DND-41 (cell line): Measurements from ENCODE around the gene RAVER2.

Source experiments
- ATAC-seq: fragments of 200-7000 bp; cut with Tn5 transposase; 3 replicates; pipeline ENCODE4 v1.9.1; 2021; ENCODE audit warnings: low read depth; ENCODE audit not compliant: insufficient read depth
- DNase-seq: peaks from one replicate; pipeline ENCODE4 v3.0.0-alpha.2; 2020
- H2AFZ ChIP-seq: 2 replicates; pipeline ENCODE4 v1.6.0; 2012; ENCODE audit warnings: low read depth, low read length
- H3K27ac ChIP-seq: 2 replicates; pipeline ENCODE4 v1.5.1; 2012; ENCODE audit warnings: low read length, inconsistent platforms
- H3K27me3 ChIP-seq: fragments of 200-600 bp; sonication (generic); 2 replicates; pipeline ENCODE4 v1.6.0; 2012; ENCODE audit warnings: low read length, mild to moderate bottlenecking, inconsistent platforms; ENCODE audit not compliant: insufficient read depth, poor library complexity
- H3K36me3 ChIP-seq: 2 replicates; pipeline ENCODE4 v1.5.1; 2012; ENCODE audit warnings: low read length, inconsistent platforms; ENCODE audit not compliant: insufficient read depth
- H3K4me1 ChIP-seq: 2 replicates; pipeline ENCODE4 v1.5.1; 2012; ENCODE audit warnings: mild to moderate bottlenecking, low read length; ENCODE audit not compliant: insufficient read depth
- H3K4me2 ChIP-seq: 2 replicates; pipeline ENCODE4 v1.6.0; 2012; ENCODE audit warnings: mild to moderate bottlenecking, moderate library complexity, low read length, inconsistent platforms; ENCODE audit not compliant: insufficient read depth
- H3K4me3 ChIP-seq, 2 experiments: fragments of 200-600 bp in 1 of 2; shearing (Covaris generic) in 1 of 2; 2 replicates each; pipeline ENCODE4 v1.5.1; 2012 to 2016; ENCODE audit warnings: inconsistent platforms in 2 of 2, low read length in 2 of 2, mild to moderate bottlenecking in 2 of 2, low read depth in 1 of 2, moderate library complexity in 1 of 2
- H3K79me2 ChIP-seq: 2 replicates; pipeline ENCODE4 v1.6.0; 2012; ENCODE audit warnings: low read length, inconsistent platforms; ENCODE audit not compliant: insufficient read depth
- H3K9ac ChIP-seq: 2 replicates; pipeline ENCODE4 v1.6.0; 2012; ENCODE audit warnings: low read depth, mild to moderate bottlenecking, inconsistent platforms, low read length, moderate library complexity
- H3K9me3 ChIP-seq: 2 replicates; pipeline ENCODE4 v1.5.1; 2012; ENCODE audit warnings: low read length, moderate library complexity, mild to moderate bottlenecking, inconsistent platforms; ENCODE audit not compliant: insufficient read depth, severe bottlenecking
- H4K20me1 ChIP-seq: 2 replicates; pipeline ENCODE4 v1.6.0; 2012; ENCODE audit warnings: low read length; ENCODE audit not compliant: insufficient read depth
- EZH2 ChIP-seq: IDR thresholded peaks from 3 replicates; pipeline ENCODE4 v1.6.1; 2012; ENCODE audit warnings: borderline replicate concordance, low read depth, mild to moderate bottlenecking, moderate library complexity, low read length, inconsistent platforms; ENCODE audit not compliant: severe bottlenecking
- TF ChIP-seq, protein P1 (sequence below): IDR thresholded peaks from 2 replicates; pipeline ENCODE4 v1.5.1; 2012; ENCODE audit warnings: borderline replicate concordance, low read length, moderate library complexity, mild to moderate bottlenecking; ENCODE audit not compliant: poor library complexity, severe bottlenecking; ENCODE audit errors: extremely low read depth

RAVER2 gene

DNA sequence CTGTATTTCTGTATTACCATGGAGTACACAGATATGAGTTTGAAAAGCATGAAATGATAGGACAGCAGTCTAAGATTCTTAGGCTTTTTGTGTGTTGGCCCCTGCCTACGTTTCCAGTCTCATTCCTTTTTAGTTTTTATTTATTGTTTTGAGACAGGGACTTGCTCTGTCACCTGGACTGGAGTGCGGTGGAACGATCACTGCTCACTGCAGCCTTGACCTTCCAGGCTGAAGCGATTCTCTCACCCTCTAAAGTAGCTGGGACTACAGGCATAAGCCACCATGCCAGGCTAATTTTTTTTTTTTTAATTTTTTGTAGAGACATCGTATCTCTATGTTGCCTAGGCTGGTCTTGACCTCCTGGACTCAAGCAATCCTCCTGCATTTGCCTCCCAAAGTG, 3.8 kb downstream of the RAVER2 start:
- DNase-seq: no peak
- Histone ChIP-seq H3K4me2 (no peak overlapping the region), H4K20me1 (no peaks in the 10 kb centered on the region), H3K9ac (no peak overlapping the region), H3K4me1 (peaks cover 20% of the 10 kb centered on the region), H3K9me3 (no peaks in the 10 kb centered on the region), H3K27ac (no peak overlapping the region), H3K36me3 (no peaks in the 10 kb centered on the region), H3K4me3 (no peak overlapping the region), H3K27me3 (no peaks in the 10 kb centered on the region), H3K79me2 (0 out of 2 replicates have a peak, but pooled peaks cover 2% of the 10 kb centered on the region), H2AFZ (no peak overlapping the region)
- TF ChIP-seq, protein P1, sequence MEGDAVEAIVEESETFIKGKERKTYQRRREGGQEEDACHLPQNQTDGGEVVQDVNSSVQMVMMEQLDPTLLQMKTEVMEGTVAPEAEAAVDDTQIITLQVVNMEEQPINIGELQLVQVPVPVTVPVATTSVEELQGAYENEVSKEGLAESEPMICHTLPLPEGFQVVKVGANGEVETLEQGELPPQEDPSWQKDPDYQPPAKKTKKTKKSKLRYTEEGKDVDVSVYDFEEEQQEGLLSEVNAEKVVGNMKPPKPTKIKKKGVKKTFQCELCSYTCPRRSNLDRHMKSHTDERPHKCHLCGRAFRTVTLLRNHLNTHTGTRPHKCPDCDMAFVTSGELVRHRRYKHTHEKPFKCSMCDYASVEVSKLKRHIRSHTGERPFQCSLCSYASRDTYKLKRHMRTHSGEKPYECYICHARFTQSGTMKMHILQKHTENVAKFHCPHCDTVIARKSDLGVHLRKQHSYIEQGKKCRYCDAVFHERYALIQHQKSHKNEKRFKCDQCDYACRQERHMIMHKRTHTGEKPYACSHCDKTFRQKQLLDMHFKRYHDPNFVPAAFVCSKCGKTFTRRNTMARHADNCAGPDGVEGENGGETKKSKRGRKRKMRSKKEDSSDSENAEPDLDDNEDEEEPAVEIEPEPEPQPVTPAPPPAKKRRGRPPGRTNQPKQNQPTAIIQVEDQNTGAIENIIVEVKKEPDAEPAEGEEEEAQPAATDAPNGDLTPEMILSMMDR: no peak
- no peak for TF ChIP-seq EZH2
- no peak for ATAC-seq

GRCh38 chr1:64750092-64750491, 5.2 kb downstream of the RAVER2 start:
- TF ChIP-seq, protein P1: no peak
- TF ChIP-seq EZH2: no peak
- peaks cover 11% of the 10 kb centered on the region for H3K4me1 ChIP-seq
- H3K79me2 ChIP-seq: 0 out of 2 replicates have a peak, but pooled peaks cover 2% of the 10 kb centered on the region
- no peak overlapping the region for H3K4me3 ChIP-seq
- no peaks in the 10 kb centered on the region for H3K27me3 ChIP-seq
- H3K36me3 ChIP-seq: no peaks in the 10 kb centered on the region
- H4K20me1 ChIP-seq: no peaks in the 10 kb centered on the region
- H3K27ac ChIP-seq: no peak overlapping the region
- no peak overlapping the region for H3K4me2 ChIP-seq
- ATAC-seq (no peak), DNase-seq (no peak)
- no peak overlapping the region for H2AFZ ChIP-seq
- no peak overlapping the region for H3K9ac ChIP-seq
- H3K9me3 ChIP-seq: no peaks in the 10 kb centered on the region

GRCh38 chr1:64750875-64751274, 6.0 kb downstream of the RAVER2 start:
- Histone ChIP-seq H3K9me3 (no peaks in the 10 kb centered on the region), H3K4me1 (peaks cover 5% of the 10 kb centered on the region), H3K27me3 (no peaks in the 10 kb centered on the region), H3K79me2 (no peaks in the 10 kb centered on the region), H3K9ac (no peak overlapping the region), H3K36me3 (no peaks in the 10 kb centered on the region), H4K20me1 (no peaks in the 10 kb centered on the region), H2AFZ (no peak overlapping the region), H3K4me2 (no peak overlapping the region), H3K27ac (no peak overlapping the region), H3K4me3 (no peak overlapping the region)
- DNase-seq (no peak), ATAC-seq (no peak)
- TF ChIP-seq, protein P1: no peak
- TF ChIP-seq EZH2: no peak

DNA sequence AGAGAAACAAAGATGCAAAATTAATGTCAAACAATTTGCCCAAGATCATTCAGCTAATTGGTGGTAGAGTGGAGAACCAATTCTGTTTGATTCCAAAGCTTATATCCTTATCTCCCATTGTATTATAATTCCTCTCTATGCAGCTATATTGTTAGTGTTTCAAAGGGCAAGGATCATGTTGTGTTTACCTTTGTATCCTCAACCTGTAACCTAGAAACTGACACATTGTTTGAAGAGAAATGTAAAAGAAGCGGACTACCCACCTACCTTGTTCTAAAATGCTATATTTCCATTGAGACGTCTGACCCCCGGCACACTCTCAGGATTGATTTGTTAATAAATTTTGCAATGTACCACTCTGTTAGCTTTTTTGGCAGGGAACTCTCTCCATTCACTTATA, 9.3 kb downstream of the RAVER2 start:
- peaks cover 8% of the 10 kb centered on the region for H3K9me3 ChIP-seq
- H3K36me3 ChIP-seq: no peaks in the 10 kb centered on the region
- ATAC-seq (no peak), DNase-seq (no peak)
- H2AFZ ChIP-seq: no peak overlapping the region
- H3K4me1 ChIP-seq: no peaks in the 10 kb centered on the region
- no peak overlapping the region for H3K9ac ChIP-seq
- H3K79me2 ChIP-seq: no peaks in the 10 kb centered on the region
- no peak overlapping the region for H3K4me2 ChIP-seq
- no peaks in the 10 kb centered on the region for H4K20me1 ChIP-seq
- H3K4me3 ChIP-seq: no peak overlapping the region
- no peak overlapping the region for H3K27ac ChIP-seq
- no peak for TF ChIP-seq EZH2
- TF ChIP-seq, protein P1: no peak
- H3K27me3 ChIP-seq: no peaks in the 10 kb centered on the region
